HFF-Myc (cell line): ENCODE results near the gene MACROH2A1.

Experiments used
- DNase-seq: peaks from one replicate; pipeline ENCODE4 v3.0.0-alpha.2; 2011; ENCODE audit warnings: low read depth; ENCODE audit errors: extremely low read depth
- H3K4me3 ChIP-seq: replicated peaks from 2 replicates; pipeline ENCODE4 v1.5.1; 2011; ENCODE audit warnings: low read depth, mild to moderate bottlenecking, control low read depth, low read length
- CTCF ChIP-seq: IDR thresholded peaks from 2 replicates; pipeline ENCODE4 v1.5.1; 2012; ENCODE audit warnings: mild to moderate bottlenecking, low read depth, low read length, control low read depth; ENCODE audit errors: missing control alignments

The MACROH2A1 gene

GRCh38 chr5:135435467-135436330 is 36.7 kb upstream of the MACROH2A1 start:
- DNase-seq, result no peak
- no peak for TF ChIP-seq CTCF
- H3K4me3 ChIP-seq, result no peak overlapping the region

GRCh38 chr5:135434591-135435466 is 35.8 kb upstream of the MACROH2A1 start:
- TF ChIP-seq CTCF, result no peak
- H3K4me3 ChIP-seq, result no peak overlapping the region

GRCh38 chr5:135433681-135434426 is 34.8 kb upstream of the MACROH2A1 start:
- no peak for DNase-seq
- H3K4me3 ChIP-seq, result no peak overlapping the region
- TF ChIP-seq CTCF, result no peak

More at GRCh38 chr5:135434591-135435466, 35.8 kb upstream of the MACROH2A1 start:
- no peak for DNase-seq

GRCh38 chr5:135432113-135432512 is 33.1 kb upstream of the MACROH2A1 start:
- TF ChIP-seq CTCF, result no peak
- no peak for DNase-seq
- no peak overlapping the region for H3K4me3 ChIP-seq

- TF ChIP-seq CTCF, result no peak
- no peak overlapping the region for H3K4me3 ChIP-seq
- no peak for DNase-seq
Measured at GRCh38 chr5:135430135-135430437, 31.1 kb upstream of the MACROH2A1 start.

GRCh38 chr5:135429301-135430134 is 30.5 kb upstream of the MACROH2A1 start:
- DNase-seq, result no peak
- TF ChIP-seq CTCF, result no peak
- no peak overlapping the region for H3K4me3 ChIP-seq
